IPS DF 6.9 (cell line): ENCODE data around the gene XK.

Source experiments
- DNase-seq: peaks from one replicate; pipeline ENCODE4 v3.0.0-alpha.2; 2013; ENCODE audit warnings: low read depth, low spot score
- H3K27ac ChIP-seq: one replicate; pipeline ENCODE4 v1.5.1; 2013; ENCODE audit warnings: low read length, control low read depth
- H3K27me3 ChIP-seq: 2 replicates; pipeline ENCODE4 v1.6.1; 2013; ENCODE audit warnings: mild to moderate bottlenecking, low read length; ENCODE audit not compliant: control insufficient read depth, insufficient read depth
- H3K36me3 ChIP-seq: 2 replicates; pipeline ENCODE4 v1.6.1; 2013; ENCODE audit warnings: low read length; ENCODE audit not compliant: control insufficient read depth, insufficient read depth
- H3K4me1 ChIP-seq: 2 replicates; pipeline ENCODE4 v1.6.1; 2013; ENCODE audit warnings: low read length; ENCODE audit not compliant: control insufficient read depth, insufficient read depth
- H3K4me3 ChIP-seq: 2 replicates; pipeline ENCODE4 v1.5.1; 2013; ENCODE audit warnings: mild to moderate bottlenecking, low read length
- H3K9me3 ChIP-seq: 2 replicates; pipeline ENCODE4 v1.6.1; 2013; ENCODE audit warnings: low read length, inconsistent platforms; ENCODE audit not compliant: control insufficient read depth, insufficient read depth
- WGBS: extraction: QIAGEN DNeasy Blood & Tissue Kit; methylation state at CpG from one replicate; pipeline ENCODE4 v1.1.7; 2013; ENCODE audit warnings: mixed read lengths, missing lambda C conversion rate; ENCODE audit not compliant: insufficient read length, insufficient coverage; 5-methylcytosine and 5-hydroxymethylcytosine counted together

The XK gene

GRCh38 chrX:37653397-37654085, 32.0 kb upstream of the XK start:
- H3K36me3 ChIP-seq, result no peaks in the 10 kb centered on the region
- no peaks in the 10 kb centered on the region for H3K27me3 ChIP-seq
- DNase-seq, result no peak
- no peaks in the 10 kb centered on the region; the same call in 1 of the 2 replicates for H3K4me1 ChIP-seq
- WGBS, result no CpG with 5 or more reads among the region's 1 CpG
- no peaks in the 10 kb centered on the region for H3K9me3 ChIP-seq
- H3K27ac ChIP-seq, result no peak overlapping the region
- no peak overlapping the region for H3K4me3 ChIP-seq

DNA sequence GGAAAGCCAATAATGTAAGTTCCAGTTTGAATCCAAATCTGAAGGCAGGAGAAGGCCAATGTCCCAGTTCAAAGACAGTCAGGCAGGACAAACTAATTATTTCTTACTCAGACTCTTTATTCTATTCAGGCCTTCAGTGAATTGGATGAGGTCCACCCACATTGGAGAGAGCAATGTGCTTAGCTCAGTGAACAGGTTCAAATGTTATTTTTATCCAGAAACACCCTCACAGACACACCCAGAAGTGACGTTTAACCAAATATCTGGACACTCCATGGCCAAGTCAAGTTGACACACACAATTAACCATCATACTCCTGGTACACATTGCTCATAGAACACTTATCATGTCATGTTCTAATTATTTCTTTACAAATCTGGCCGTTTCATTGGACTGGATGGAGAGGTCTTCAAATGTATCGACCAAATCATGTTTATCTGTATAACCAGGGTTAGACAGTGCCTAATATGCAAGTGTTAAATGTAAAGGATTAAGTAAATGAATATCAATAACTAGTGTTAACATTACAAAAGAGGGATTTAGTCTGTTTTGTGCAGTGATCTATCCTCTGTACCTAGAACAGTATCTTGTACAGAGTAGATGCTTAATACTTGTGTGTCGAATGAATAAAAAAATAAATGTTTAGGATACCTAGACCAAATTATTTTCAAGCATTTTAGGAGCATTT, 27.1 kb upstream of the XK start:
- DNase-seq, result no peak
- Histone ChIP-seq H3K4me3 (no peak overlapping the region), H3K9me3 (no peaks in the 10 kb centered on the region), H3K36me3 (no peaks in the 10 kb centered on the region), H3K4me1 (no peaks in the 10 kb centered on the region), H3K27ac (no peak overlapping the region), H3K27me3 (no peaks in the 10 kb centered on the region)
- WGBS, result no CpG with 5 or more reads among the region's 4 CpGs

- WGBS, result no CpG with 5 or more reads among the region's 1 CpG
- no peak overlapping the region for H3K4me3 ChIP-seq
- no peaks in the 10 kb centered on the region for H3K9me3 ChIP-seq
- no peak overlapping the region for H3K27ac ChIP-seq
- no peaks in the 10 kb centered on the region for H3K36me3 ChIP-seq
- no peaks in the 10 kb centered on the region for H3K4me1 ChIP-seq
- no peaks in the 10 kb centered on the region for H3K27me3 ChIP-seq
- no peak for DNase-seq
These were observed 26.5 kb upstream of the XK start for GRCh38 chrX:37659047-37659446.

- H3K4me1 ChIP-seq, result no peaks in the 10 kb centered on the region
- no peak for DNase-seq
- H3K27ac ChIP-seq, result no peak overlapping the region
- no CpG with 5 or more reads among the region's 4 CpGs for WGBS
- H3K36me3 ChIP-seq, result no peaks in the 10 kb centered on the region
- no peak overlapping the region for H3K4me3 ChIP-seq
- no peaks in the 10 kb centered on the region for H3K27me3 ChIP-seq
- H3K9me3 ChIP-seq, result no peaks in the 10 kb centered on the region
These were observed 23.4 kb upstream of the XK start for GRCh38 chrX:37662181-37662580.

DNA sequence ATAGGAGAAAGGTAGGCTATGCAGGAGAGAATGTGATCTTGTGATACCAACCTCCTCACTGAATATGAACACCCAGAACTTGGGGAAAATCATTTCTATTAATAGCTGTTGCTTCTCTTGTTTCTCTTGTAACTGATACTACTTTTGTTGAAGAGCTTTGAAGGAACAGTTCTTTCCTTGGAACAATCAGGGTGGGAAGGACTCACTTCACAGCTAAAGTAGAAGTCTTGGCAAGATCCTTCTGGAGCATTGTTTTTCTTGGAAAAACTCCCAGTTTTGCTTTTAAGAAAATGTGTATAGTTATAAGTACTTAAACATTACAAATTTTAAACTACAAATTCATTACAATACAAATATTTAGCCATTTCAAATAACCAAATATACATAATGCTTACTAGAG, 19.1 kb upstream of the XK start:
- Histone ChIP-seq H3K36me3 (no peaks in the 10 kb centered on the region), H3K9me3 (no peaks in the 10 kb centered on the region), H3K4me1 (no peaks in the 10 kb centered on the region), H3K4me3 (no peak overlapping the region), H3K27me3 (no peaks in the 10 kb centered on the region), H3K27ac (no peak overlapping the region)
- DNase-seq, result no peak

DNA sequence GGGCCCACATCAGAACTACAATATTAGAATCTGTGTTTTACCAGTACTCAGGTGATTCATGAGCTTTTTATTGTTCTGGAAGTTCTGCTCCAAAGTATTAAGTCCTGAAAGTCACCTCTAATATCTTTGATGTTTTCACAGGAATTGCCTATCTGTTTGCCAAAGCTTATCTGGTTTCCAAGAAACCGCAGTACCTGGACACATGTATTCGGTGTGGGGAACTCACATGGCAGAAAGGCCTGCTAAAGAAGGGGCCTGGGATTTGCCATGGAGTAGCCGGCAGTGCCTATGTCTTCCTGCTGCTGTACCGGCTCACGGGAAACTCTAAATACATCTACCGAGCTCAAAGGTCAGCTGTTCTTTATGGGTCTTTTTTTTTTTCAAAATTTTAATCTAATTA, 18.4 kb upstream of the XK start:
- Histone ChIP-seq H3K4me1 (no peaks in the 10 kb centered on the region), H3K4me3 (no peak overlapping the region), H3K9me3 (no peaks in the 10 kb centered on the region), H3K27ac (no peak overlapping the region), H3K36me3 (no peaks in the 10 kb centered on the region), H3K27me3 (no peaks in the 10 kb centered on the region)
- DNase-seq, result no peak
- no CpG with 5 or more reads among the region's 6 CpGs for WGBS

GRCh38 chrX:37672563-37672962, 13.0 kb upstream of the XK start:
- Histone ChIP-seq H3K4me3 (no peak overlapping the region), H3K27me3 (no peaks in the 10 kb centered on the region), H3K9me3 (no peaks in the 10 kb centered on the region), H3K36me3 (no peaks in the 10 kb centered on the region), H3K4me1 (no peaks in the 10 kb centered on the region), H3K27ac (no peak overlapping the region)
- WGBS, result no CpG with 5 or more reads among the region's 4 CpGs
- no peak for DNase-seq

DNA sequence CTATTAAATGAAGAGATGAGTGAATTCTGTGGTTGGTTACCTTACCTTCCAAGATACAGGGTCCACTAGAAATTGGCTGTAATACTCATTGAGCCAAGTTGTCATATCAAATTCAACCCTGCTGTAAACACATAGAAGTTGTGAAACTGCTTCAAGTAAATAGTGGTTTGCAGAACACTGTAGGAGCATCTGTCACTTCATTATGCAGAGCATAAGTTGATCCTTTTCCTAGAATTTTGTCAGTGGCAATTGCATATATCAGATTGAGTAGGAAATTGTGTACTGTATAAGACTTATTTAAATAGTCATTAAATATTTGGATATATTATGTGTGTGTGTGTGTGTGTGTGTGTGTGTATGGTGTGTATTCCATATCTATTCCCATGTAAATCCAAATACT, 8.8 kb upstream of the XK start:
- DNase-seq, result no peak
- Histone ChIP-seq H3K4me3 (no peak overlapping the region), H3K36me3 (no peaks in the 10 kb centered on the region), H3K27me3 (no peaks in the 10 kb centered on the region), H3K9me3 (no peaks in the 10 kb centered on the region), H3K4me1 (no peaks in the 10 kb centered on the region), H3K27ac (no peak overlapping the region)

- no peaks in the 10 kb centered on the region for H3K27me3 ChIP-seq
- H3K9me3 ChIP-seq, result no peaks in the 10 kb centered on the region
- H3K4me1 ChIP-seq, result no peaks in the 10 kb centered on the region
- DNase-seq, result no peak
- WGBS, result no CpG with 5 or more reads among the region's 1 CpG
- H3K27ac ChIP-seq, result no peak overlapping the region
- no peaks in the 10 kb centered on the region for H3K36me3 ChIP-seq
- no peak overlapping the region for H3K4me3 ChIP-seq
These were observed 8.3 kb upstream of the XK start for GRCh38 chrX:37677243-37677642.

- Histone ChIP-seq H3K4me3 (no peak overlapping the region), H3K27ac (no peak overlapping the region), H3K9me3 (no peaks in the 10 kb centered on the region), H3K4me1 (no peaks in the 10 kb centered on the region), H3K27me3 (no peaks in the 10 kb centered on the region), H3K36me3 (no peaks in the 10 kb centered on the region)
- no peak for DNase-seq
- no CpG with 5 or more reads among the region's 1 CpG for WGBS
These were observed 7.8 kb upstream of the XK start for GRCh38 chrX:37677765-37678164.

DNA sequence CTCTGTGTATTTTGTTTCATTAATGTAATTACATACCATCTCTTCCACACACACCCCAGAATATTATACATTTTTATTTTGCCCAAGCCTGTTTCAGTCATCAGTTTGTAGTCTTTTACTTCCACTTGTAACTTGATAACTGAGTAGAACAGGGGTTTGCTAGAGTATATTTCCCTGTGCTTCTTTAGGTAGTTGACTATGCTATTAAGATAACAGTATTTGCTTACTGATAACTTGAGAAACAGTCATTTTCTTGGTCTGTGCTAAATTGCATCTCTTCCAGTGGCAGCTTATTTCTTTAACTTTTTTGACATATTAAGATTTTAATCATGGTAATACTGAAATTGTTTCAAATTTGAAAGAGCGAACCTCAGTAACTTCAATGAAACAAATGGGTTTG, 7.0 kb upstream of the XK start:
- Histone ChIP-seq H3K9me3 (no peaks in the 10 kb centered on the region), H3K27me3 (no peaks in the 10 kb centered on the region), H3K4me1 (no peaks in the 10 kb centered on the region), H3K4me3 (no peak overlapping the region), H3K36me3 (no peaks in the 10 kb centered on the region), H3K27ac (no peak overlapping the region)
- no CpG with 5 or more reads among the region's 1 CpG for WGBS
- DNase-seq, result no peak
